ENCODE measurements around the gene TRPM3. TPM values are rescaled to one million over a fixed set of nuclear protein-coding genes. Genes with fewer than 3 reads are reported as not detected.

The TRPM3 gene
- total and polyA plus RNA-seq, 4 experiments from 2014 or later = not detected

DNA sequence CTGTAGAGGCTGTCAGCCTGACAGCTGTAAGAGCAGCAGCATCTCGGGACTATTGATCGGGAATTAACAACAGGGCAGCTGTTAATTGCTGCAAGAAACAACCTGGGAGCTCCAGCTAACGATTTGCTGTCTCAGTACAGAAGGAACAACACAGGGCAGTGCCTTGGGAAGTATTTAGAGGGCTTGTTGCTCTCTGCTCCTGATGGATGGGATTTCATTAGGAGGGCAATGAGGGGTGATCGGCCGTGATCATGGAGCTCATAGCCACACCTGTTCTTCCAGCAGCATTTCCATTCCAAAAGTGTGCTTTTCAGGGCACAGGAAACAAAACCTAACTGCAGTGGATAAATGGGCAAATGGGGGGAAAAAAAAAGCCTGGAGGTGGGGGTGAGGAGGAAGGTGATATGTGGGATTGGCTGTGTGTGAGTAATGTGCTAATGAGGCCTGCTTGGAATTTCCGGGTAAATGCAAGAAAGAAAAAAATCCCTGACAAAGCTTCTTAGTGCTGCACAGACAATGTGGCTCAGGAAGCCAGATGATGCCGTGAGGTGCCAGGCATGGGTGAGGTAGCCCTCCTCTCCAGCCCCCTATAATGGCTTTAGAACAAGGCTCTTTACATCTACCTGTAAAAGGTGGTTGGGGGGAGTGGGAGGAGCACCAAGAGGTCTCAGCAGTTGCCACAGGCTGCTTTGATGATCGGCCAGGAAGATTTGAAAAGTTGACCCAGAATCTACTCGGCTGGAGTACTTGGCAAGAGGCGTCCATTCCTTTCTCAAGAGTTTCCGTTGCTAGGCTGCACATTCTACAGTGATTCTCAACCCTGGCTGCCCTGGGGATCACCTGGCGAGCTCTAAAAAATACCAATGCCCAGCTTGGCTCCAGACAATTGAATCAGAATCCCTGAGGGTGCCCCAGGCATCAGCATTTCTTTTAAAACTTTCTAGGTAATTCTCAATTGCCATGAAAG, 567.4 kb downstream of the TRPM3 start:
- no peak for DNase-seq
- no peak overlapping the region for H3K4me3 Mint-ChIP-seq
- H3K27ac ChIP-seq (ENCODE audit: low read depth, low read length) = no peak overlapping the region
- ChIA-PET CTCF (ENCODE audit: partially characterized antibody) (interaction anchor here (1.0 to 1.3 kb wide), 2 partner anchors 11 to 48 kb away, joined by 3 to 4 read pairs; no protein-coding TSS in a partner anchor), POLR2A (ENCODE audit: partially characterized antibody) (no interaction called here)
- no peaks in the 10 kb centered on the region for H3K4me1 Mint-ChIP-seq
- H3K27me3 ChIP-seq (ENCODE audit: insufficient read depth, low read length) = no peaks in the 10 kb centered on the region
- H3K4me1 ChIP-seq (ENCODE audit: insufficient read depth, low read length) = no peaks in the 10 kb centered on the region
- H3K9me3 ChIP-seq (ENCODE audit: control insufficient read depth in 1 of 2, low read length in 2 of 2) = no peaks in the 10 kb centered on the region
- H3K27ac Mint-ChIP-seq = peak overlapping the region in 2 of 7 donors; percentile 37 to 59
- no peaks in the 10 kb centered on the region for H3K9me3 Mint-ChIP-seq
- H3K36me3 ChIP-seq (ENCODE audit: insufficient read depth, low read length) = no peaks in the 10 kb centered on the region
- intact Hi-C loops (cut with micrococcal nuclease) = no loop called here
- no peaks in the 10 kb centered on the region for H3K27me3 Mint-ChIP-seq
- no peak overlapping the region for H3K4me3 ChIP-seq (ENCODE audit: low read length in 2 of 2)
- H3K36me3 Mint-ChIP-seq = no peaks in the 10 kb centered on the region

DNA sequence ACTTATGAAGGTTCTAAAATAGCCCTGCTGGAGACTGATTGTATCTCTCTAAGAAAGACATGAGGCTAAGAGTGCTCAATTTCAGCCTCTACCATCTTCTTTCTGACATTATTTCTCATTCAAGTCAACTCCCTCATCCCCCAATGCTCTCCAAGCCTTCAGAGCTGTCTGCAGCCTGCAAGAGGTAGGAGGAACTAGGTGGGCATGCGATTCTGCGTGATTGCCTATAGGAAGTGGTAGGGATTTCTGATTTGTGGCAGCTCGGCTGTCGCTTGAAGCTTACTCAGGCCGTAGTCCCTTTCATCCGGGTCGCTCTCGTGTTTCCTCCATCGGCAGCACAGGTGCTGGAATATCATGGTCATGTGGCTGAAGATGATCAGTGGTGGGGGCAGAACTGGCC, 568.9 kb downstream of the TRPM3 start:
- Mint-ChIP-seq H3K36me3 (no peaks in the 10 kb centered on the region), H3K9me3 (no peaks in the 10 kb centered on the region), H3K27ac (peak overlapping the region in 1 of 7 donors; percentile 33), H3K4me1 (no peaks in the 10 kb centered on the region), H3K27me3 (no peaks in the 10 kb centered on the region), H3K4me3 (no peak overlapping the region)
- DNase-seq = no peak
- H3K4me3 ChIP-seq (ENCODE audit: low read length in 2 of 2) = no peak overlapping the region
- ChIA-PET CTCF (ENCODE audit: partially characterized antibody) (interaction anchor here (1.0 to 1.3 kb wide), 2 partner anchors 12 to 50 kb away, joined by 3 to 4 read pairs; no protein-coding TSS in a partner anchor), POLR2A (ENCODE audit: partially characterized antibody) (no interaction called here)
- intact Hi-C loops (cut with micrococcal nuclease) = no loop called here
- H3K27ac ChIP-seq (ENCODE audit: low read depth, low read length) = no peak overlapping the region
- no peaks in the 10 kb centered on the region for H3K9me3 ChIP-seq (ENCODE audit: control insufficient read depth in 1 of 2, low read length in 2 of 2)
- H3K36me3 ChIP-seq (ENCODE audit: insufficient read depth, low read length) = no peaks in the 10 kb centered on the region
- H3K27me3 ChIP-seq (ENCODE audit: insufficient read depth, low read length) = no peaks in the 10 kb centered on the region
- no peaks in the 10 kb centered on the region for H3K4me1 ChIP-seq (ENCODE audit: insufficient read depth, low read length)

DNA sequence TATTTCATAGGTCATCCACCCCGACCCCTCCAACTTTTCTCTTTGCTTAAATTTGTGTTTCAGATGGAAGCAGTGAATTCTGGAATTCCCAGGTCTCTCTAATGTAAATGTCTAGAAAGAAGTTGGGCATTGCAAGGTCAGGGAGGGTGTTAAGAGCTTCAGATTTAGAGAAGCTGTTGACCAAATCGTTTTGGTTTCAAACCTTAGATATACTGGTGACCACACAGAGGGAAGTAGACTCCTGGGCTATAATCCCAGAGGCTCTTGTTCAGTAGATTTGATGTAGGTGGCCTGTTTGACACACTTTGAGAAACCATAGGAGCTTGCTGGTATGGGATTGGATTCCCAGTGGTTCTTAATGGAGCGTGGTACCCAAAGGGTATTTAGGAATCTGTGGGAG, 569.6 kb downstream of the TRPM3 start:
- no peaks in the 10 kb centered on the region for H3K4me1 ChIP-seq (ENCODE audit: insufficient read depth, low read length)
- no peaks in the 10 kb centered on the region for H3K36me3 Mint-ChIP-seq
- no peaks in the 10 kb centered on the region for H3K9me3 Mint-ChIP-seq
- no peak overlapping the region for H3K4me3 ChIP-seq (ENCODE audit: low read length in 2 of 2)
- H3K4me1 Mint-ChIP-seq = no peaks in the 10 kb centered on the region
- H3K27ac ChIP-seq (ENCODE audit: low read depth, low read length) = no peak overlapping the region
- intact Hi-C loops (cut with micrococcal nuclease) = no loop called here
- DNase-seq = no peak
- no peaks in the 10 kb centered on the region for H3K9me3 ChIP-seq (ENCODE audit: control insufficient read depth in 1 of 2, low read length in 2 of 2)
- H3K4me3 Mint-ChIP-seq = no peak overlapping the region
- no peaks in the 10 kb centered on the region for H3K27me3 ChIP-seq (ENCODE audit: insufficient read depth, low read length)
- H3K27me3 Mint-ChIP-seq = no peaks in the 10 kb centered on the region
- CTCF ChIA-PET (ENCODE audit: partially characterized antibody) = interaction anchor here (1.0 kb wide), 1 partner anchor 161 kb away, joined by 3 read pairs; no protein-coding TSS in a partner anchor
- H3K36me3 ChIP-seq (ENCODE audit: insufficient read depth, low read length) = no peaks in the 10 kb centered on the region
- POLR2A ChIA-PET (ENCODE audit: partially characterized antibody) = no interaction called here
- H3K27ac Mint-ChIP-seq = no peak overlapping the region

DNA sequence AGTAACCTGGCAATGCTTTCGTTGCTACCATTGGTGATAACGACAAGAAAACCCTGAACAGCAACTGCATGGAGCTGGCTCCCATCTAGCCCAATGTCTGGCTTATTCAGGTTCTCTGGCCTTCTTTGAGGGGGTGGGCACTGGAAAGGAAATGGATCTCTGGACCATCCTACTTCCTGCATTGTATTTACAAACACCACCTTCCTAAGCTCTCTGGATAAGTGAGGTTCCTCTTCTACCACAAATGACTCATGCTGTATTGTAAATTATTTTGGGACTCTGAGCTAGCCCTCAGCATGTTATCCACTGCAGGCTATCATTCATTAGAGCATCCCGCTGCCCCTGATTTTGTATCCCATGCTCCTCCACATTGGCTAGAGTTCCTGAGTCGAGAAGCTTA, 570.0 kb downstream of the TRPM3 start:
- CTCF ChIA-PET (ENCODE audit: partially characterized antibody) = interaction anchor here (1.0 kb wide), 1 partner anchor 160 kb away, joined by 3 read pairs; no protein-coding TSS in a partner anchor
- H3K27me3 ChIP-seq (ENCODE audit: insufficient read depth, low read length) = no peaks in the 10 kb centered on the region
- no peak overlapping the region for H3K27ac ChIP-seq (ENCODE audit: low read depth, low read length)
- POLR2A ChIA-PET (ENCODE audit: partially characterized antibody) = no interaction called here
- intact Hi-C loops (cut with micrococcal nuclease) = no loop called here
- H3K9me3 ChIP-seq (ENCODE audit: control insufficient read depth in 1 of 2, low read length in 2 of 2) = no peaks in the 10 kb centered on the region
- Mint-ChIP-seq H3K4me1 (no peaks in the 10 kb centered on the region), H3K4me3 (no peak overlapping the region), H3K9me3 (no peaks in the 10 kb centered on the region), H3K36me3 (no peaks in the 10 kb centered on the region), H3K27me3 (no peaks in the 10 kb centered on the region), H3K27ac (no peak overlapping the region)
- DNase-seq = no peak
- no peaks in the 10 kb centered on the region for H3K4me1 ChIP-seq (ENCODE audit: insufficient read depth, low read length)
- H3K36me3 ChIP-seq (ENCODE audit: insufficient read depth, low read length) = no peaks in the 10 kb centered on the region
- no peak overlapping the region for H3K4me3 ChIP-seq (ENCODE audit: low read length in 2 of 2)

DNA sequence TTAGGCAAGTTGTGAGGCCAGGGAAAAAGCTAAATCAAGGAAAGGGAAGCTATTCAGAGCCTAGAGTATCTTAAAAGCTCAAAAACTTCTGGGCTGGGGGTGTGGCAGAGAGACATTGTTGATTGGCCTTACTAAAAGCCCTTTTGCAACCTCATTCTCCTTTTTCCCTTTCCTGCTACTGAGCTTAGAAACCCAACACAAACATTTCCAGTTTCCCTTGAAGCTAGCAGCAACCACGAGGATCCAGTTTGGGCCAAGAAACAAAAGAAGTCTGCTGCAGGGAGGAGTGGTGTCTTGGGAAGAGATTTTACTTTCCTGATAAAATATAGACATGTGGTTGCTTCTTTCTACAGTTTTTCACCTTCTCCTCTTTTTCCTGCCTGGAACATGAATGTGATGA, 571.5 kb downstream of the TRPM3 start:
- H3K36me3 Mint-ChIP-seq = no peaks in the 10 kb centered on the region
- DNase-seq = no peak
- POLR2A ChIA-PET (ENCODE audit: partially characterized antibody) = no interaction called here
- H3K9me3 ChIP-seq (ENCODE audit: control insufficient read depth in 1 of 2, low read length in 2 of 2) = no peaks in the 10 kb centered on the region
- no peak overlapping the region for H3K4me3 ChIP-seq (ENCODE audit: low read length in 2 of 2)
- no peak overlapping the region for H3K27ac ChIP-seq (ENCODE audit: low read depth, low read length)
- H3K27me3 Mint-ChIP-seq = no peaks in the 10 kb centered on the region
- H3K9me3 Mint-ChIP-seq = no peaks in the 10 kb centered on the region
- H3K4me3 Mint-ChIP-seq = no peak overlapping the region
- H3K27ac Mint-ChIP-seq = peak overlapping the region in 1 of 7 donors; percentile 30
- no peaks in the 10 kb centered on the region for H3K4me1 Mint-ChIP-seq
- intact Hi-C loops (cut with micrococcal nuclease) = no loop called here
- H3K36me3 ChIP-seq (ENCODE audit: insufficient read depth, low read length) = no peaks in the 10 kb centered on the region
- CTCF ChIA-PET (ENCODE audit: partially characterized antibody) = interaction anchor here (0.9 to 1.5 kb wide), 2 partner anchors 13 to 30 kb away, joined by 3 to 4 read pairs; no protein-coding TSS in a partner anchor
- H3K4me1 ChIP-seq (ENCODE audit: insufficient read depth, low read length) = no peaks in the 10 kb centered on the region
- H3K27me3 ChIP-seq (ENCODE audit: insufficient read depth, low read length) = no peaks in the 10 kb centered on the region

DNA sequence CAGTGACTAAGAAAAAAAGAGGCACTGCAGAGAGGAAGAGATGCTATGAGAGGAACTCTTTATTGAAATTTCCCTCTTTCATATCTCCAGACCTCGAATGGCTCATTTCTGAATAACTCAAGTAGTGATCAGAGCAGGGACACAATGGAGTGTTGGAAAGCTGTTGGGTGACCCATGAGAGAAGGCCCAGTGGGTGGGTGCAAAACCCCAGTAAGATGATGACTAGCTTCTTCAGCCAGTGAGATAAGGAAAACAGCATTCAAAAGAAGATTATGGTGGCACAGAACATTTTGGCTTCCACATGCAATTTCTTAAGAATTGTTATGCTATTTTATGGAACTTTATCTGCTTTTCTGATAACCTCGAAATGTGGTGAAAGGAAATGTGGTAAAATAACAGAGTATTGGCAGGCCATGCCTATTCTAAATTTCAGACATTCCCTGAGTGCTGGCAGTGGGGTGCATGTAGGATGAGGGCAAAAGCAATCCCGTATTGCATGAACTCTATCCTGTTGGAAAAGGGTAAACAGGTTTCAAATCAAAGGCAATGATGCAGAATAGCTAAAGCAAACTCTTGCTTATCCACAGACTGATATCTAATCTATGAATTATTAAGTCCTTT, 579.0 kb downstream of the TRPM3 start:
- peak overlapping the region in 2 of 7 donors; percentile 21 to 36 for H3K27ac Mint-ChIP-seq
- H3K9me3 Mint-ChIP-seq = no peaks in the 10 kb centered on the region
- no peaks in the 10 kb centered on the region for H3K9me3 ChIP-seq (ENCODE audit: control insufficient read depth in 1 of 2, low read length in 2 of 2)
- POLR2A ChIA-PET (ENCODE audit: partially characterized antibody) = no interaction called here
- no peaks in the 10 kb centered on the region for H3K27me3 Mint-ChIP-seq
- no peak overlapping the region for H3K27ac ChIP-seq (ENCODE audit: low read depth, low read length)
- DNase-seq = no peak
- no peaks in the 10 kb centered on the region for H3K4me1 ChIP-seq (ENCODE audit: insufficient read depth, low read length)
- no peaks in the 10 kb centered on the region for H3K27me3 ChIP-seq (ENCODE audit: insufficient read depth, low read length)
- H3K36me3 ChIP-seq (ENCODE audit: insufficient read depth, low read length) = no peaks in the 10 kb centered on the region
- H3K4me3 ChIP-seq (ENCODE audit: low read length in 2 of 2) = no peak overlapping the region
- CTCF ChIA-PET (ENCODE audit: partially characterized antibody) = interaction anchor here (1.0 kb wide), 1 partner anchor 19 kb away, joined by 3 read pairs; no protein-coding TSS in a partner anchor
- intact Hi-C loops (cut with micrococcal nuclease) = no loop called here
- no peak overlapping the region for H3K4me3 Mint-ChIP-seq
- H3K36me3 Mint-ChIP-seq = no peaks in the 10 kb centered on the region
- H3K4me1 Mint-ChIP-seq = no peaks in the 10 kb centered on the region

DNA sequence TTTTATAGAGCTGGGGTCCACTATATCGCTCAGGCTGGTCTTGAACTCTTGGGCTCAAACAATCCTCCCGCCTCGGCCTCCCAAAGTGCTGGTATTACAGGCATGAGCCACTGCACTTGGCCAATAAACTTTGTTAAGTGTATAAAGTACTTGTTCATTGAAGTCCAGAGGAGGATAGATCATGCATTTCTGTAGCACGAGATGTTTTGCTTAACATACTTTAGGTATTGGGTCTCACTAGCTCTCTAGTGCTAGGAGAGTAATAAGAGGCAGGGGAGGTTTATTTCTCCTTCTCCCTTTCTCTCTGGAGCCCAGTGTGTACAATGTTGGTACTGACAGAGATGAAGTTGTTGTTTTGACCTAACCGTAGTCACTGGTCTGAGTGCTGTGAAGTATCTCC, 581.4 kb downstream of the TRPM3 start:
- peak overlapping the region in 2 of 7 donors; percentile 11 to 61 for H3K27ac Mint-ChIP-seq
- peaks cover 0 to 3% of the 10 kb centered on the region in 2 donors for H3K36me3 Mint-ChIP-seq
- no peaks in the 10 kb centered on the region for H3K27me3 Mint-ChIP-seq
- no peak for DNase-seq
- POLR2A ChIA-PET (ENCODE audit: partially characterized antibody) = no interaction called here
- no peak overlapping the region for H3K4me3 ChIP-seq (ENCODE audit: low read length in 2 of 2)
- H3K27ac ChIP-seq (ENCODE audit: low read depth, low read length) = no peak overlapping the region
- H3K36me3 ChIP-seq (ENCODE audit: insufficient read depth, low read length) = no peaks in the 10 kb centered on the region
- intact Hi-C loops (cut with micrococcal nuclease) = no loop called here
- H3K9me3 ChIP-seq (ENCODE audit: control insufficient read depth in 1 of 2, low read length in 2 of 2) = no peaks in the 10 kb centered on the region
- no peaks in the 10 kb centered on the region for H3K4me1 ChIP-seq (ENCODE audit: insufficient read depth, low read length)
- H3K27me3 ChIP-seq (ENCODE audit: insufficient read depth, low read length) = no peaks in the 10 kb centered on the region
- H3K4me3 Mint-ChIP-seq = no peak overlapping the region
- no peaks in the 10 kb centered on the region for H3K9me3 Mint-ChIP-seq
- CTCF ChIA-PET (ENCODE audit: partially characterized antibody) = interaction anchor here (1.1 kb wide), 1 partner anchor 63 kb away, joined by 3 read pairs; no protein-coding TSS in a partner anchor
- no peaks in the 10 kb centered on the region for H3K4me1 Mint-ChIP-seq
